H9 (cell line): Measurements from ENCODE around the gene GLIPR1L1. TPM values are rescaled to one million over a fixed set of nuclear protein-coding genes. Genes with fewer than 3 reads are reported as not detected.

Source experiments
- DNase-seq: peaks from one replicate; pipeline ENCODE4 v3.0.0-alpha.2; 2017
- H2AFZ ChIP-seq: one replicate; pipeline ENCODE4 v1.6.1; 2013; ENCODE audit warnings: mild to moderate bottlenecking, low read length, control low read depth, moderate library complexity
- H2AK5ac ChIP-seq: 2 replicates; pipeline ENCODE4 v1.6.1; 2013; ENCODE audit warnings: low read length, control low read depth, mixed read lengths; ENCODE audit not compliant: insufficient read length
- H2BK120ac ChIP-seq: one replicate; pipeline ENCODE4 v1.6.1; 2013; ENCODE audit warnings: low read depth, mild to moderate bottlenecking, low read length, control low read depth, inconsistent platforms; ENCODE audit not compliant: poor library complexity, severe bottlenecking
- H2BK12ac ChIP-seq: 2 replicates; pipeline ENCODE4 v1.6.1; 2013; ENCODE audit warnings: low read length, control low read depth, mixed read lengths, low read depth; ENCODE audit not compliant: insufficient read length
- H2BK15ac ChIP-seq: 2 replicates; pipeline ENCODE4 v1.6.1; 2013; ENCODE audit warnings: low read depth, low read length, control low read depth
- H2BK20ac ChIP-seq: one replicate; pipeline ENCODE4 v1.6.1; 2013; ENCODE audit warnings: low read depth, mild to moderate bottlenecking, low read length, control low read depth, inconsistent platforms; ENCODE audit not compliant: poor library complexity, severe bottlenecking
- H2BK5ac ChIP-seq: 2 replicates; pipeline ENCODE4 v1.6.1; 2013; ENCODE audit warnings: low read length, control low read depth, mixed read lengths; ENCODE audit not compliant: insufficient read length
- H3K14ac ChIP-seq: 2 replicates; pipeline ENCODE4 v1.6.1; 2013; ENCODE audit warnings: low read length, control low read depth; ENCODE audit not compliant: insufficient read depth
- H3K18ac ChIP-seq: 2 replicates; pipeline ENCODE4 v1.6.1; 2013; ENCODE audit warnings: low read depth, mild to moderate bottlenecking, mixed read lengths, low read length, control low read depth; ENCODE audit not compliant: insufficient read length
- H3K23ac ChIP-seq: 2 replicates; pipeline ENCODE4 v1.6.1; 2013; ENCODE audit warnings: low read length, control low read depth, mixed read lengths, low read depth; ENCODE audit not compliant: insufficient read length
- H3K23me2 ChIP-seq: 2 replicates; pipeline ENCODE4 v1.6.1; 2013; ENCODE audit warnings: low read depth, mild to moderate bottlenecking, mixed read lengths, low read length, control low read depth; ENCODE audit not compliant: insufficient read length, poor library complexity, severe bottlenecking
- H3K27ac ChIP-seq: 2 replicates; pipeline ENCODE4 v1.5.1; 2013; ENCODE audit warnings: low read length, control low read depth, mixed read lengths, low read depth; ENCODE audit not compliant: insufficient read length
- H3K27me3 ChIP-seq: 2 replicates; pipeline ENCODE4 v1.6.1; 2013; ENCODE audit warnings: low read length, control low read depth, inconsistent platforms; ENCODE audit not compliant: insufficient read depth
- H3K4ac ChIP-seq: 2 replicates; pipeline ENCODE4 v1.6.1; 2013; ENCODE audit warnings: low read depth, mild to moderate bottlenecking, control low read depth, inconsistent platforms, low read length, moderate library complexity
- H3K4me1 ChIP-seq: 2 replicates; pipeline ENCODE4 v1.6.1; 2013; ENCODE audit warnings: low read length, control low read depth, inconsistent platforms; ENCODE audit not compliant: insufficient read depth
- H3K4me2 ChIP-seq: 2 replicates; pipeline ENCODE4 v1.6.1; 2013; ENCODE audit warnings: low read length, control low read depth, mixed read lengths; ENCODE audit not compliant: insufficient read length, insufficient read depth
- H3K56ac ChIP-seq: 2 replicates; pipeline ENCODE4 v1.6.1; 2013; ENCODE audit warnings: low read depth, mild to moderate bottlenecking, mixed read lengths, low read length, control low read depth; ENCODE audit not compliant: insufficient read length
- H3K79me1 ChIP-seq: 2 replicates; pipeline ENCODE4 v1.6.1; 2013; ENCODE audit warnings: low read depth, mild to moderate bottlenecking, moderate library complexity, low read length, control low read depth, inconsistent platforms; ENCODE audit not compliant: insufficient read depth, poor library complexity, severe bottlenecking
- H3K79me2 ChIP-seq: 2 replicates; pipeline ENCODE4 v1.6.1; 2013; ENCODE audit warnings: low read length, control low read depth, inconsistent platforms; ENCODE audit not compliant: insufficient read depth
- H3K9ac ChIP-seq: 2 replicates; pipeline ENCODE4 v1.6.1; 2013; ENCODE audit warnings: low read length, control low read depth, mixed read lengths; ENCODE audit not compliant: insufficient read length; ENCODE audit errors: extremely low read depth
- H3K9me3 ChIP-seq: one replicate; pipeline ENCODE4 v1.6.1; 2013; ENCODE audit warnings: low read depth, low read length, inconsistent platforms; ENCODE audit not compliant: control insufficient read depth
- H3T11ph ChIP-seq: one replicate; pipeline ENCODE4 v1.6.1; 2013; ENCODE audit warnings: mild to moderate bottlenecking, low read length, control low read depth, inconsistent platforms
- H4K20me1 ChIP-seq: one replicate; pipeline ENCODE4 v1.6.1; 2013; ENCODE audit not compliant: control insufficient read depth, insufficient read length, insufficient read depth
- H4K5ac ChIP-seq: 2 replicates; pipeline ENCODE4 v1.6.1; 2013; ENCODE audit warnings: low read depth, mild to moderate bottlenecking, mixed read lengths, low read length, control low read depth; ENCODE audit not compliant: insufficient read length
- H4K8ac ChIP-seq: replicated peaks from 2 replicates; pipeline ENCODE4 v1.6.1; 2013; ENCODE audit warnings: low read length, control low read depth, mixed read lengths, low read depth; ENCODE audit not compliant: insufficient read length
- H4K91ac ChIP-seq: 2 replicates; pipeline ENCODE4 v1.6.1; 2013; ENCODE audit warnings: low read depth, mild to moderate bottlenecking, moderate library complexity, mixed read lengths, low read length, control low read depth; ENCODE audit not compliant: insufficient read length
- H3K27ac Mint-ChIP-seq, 3 experiments: 2 replicates in 2 of 3; 3 replicates in 1 of 3; pipeline ENCODE4 v1.8.0; 2020 to 2021; ENCODE audit warnings: mixed read lengths in 3 of 3, mild to moderate bottlenecking in 1 of 3, moderate library complexity in 1 of 3
- H3K27me3 Mint-ChIP-seq: 2 replicates; pipeline ENCODE4 v1.8.0; 2021; ENCODE audit warnings: low read depth, mild to moderate bottlenecking, moderate library complexity, mixed read lengths
- H3K36me3 Mint-ChIP-seq, 3 experiments: 2 replicates in 2 of 3; 3 replicates in 1 of 3; pipeline ENCODE4 v1.8.0; 2020 to 2021; ENCODE audit warnings: low read depth in 3 of 3, mixed read lengths in 3 of 3; ENCODE audit not compliant: insufficient read depth in 1 of 3
- H3K4me1 Mint-ChIP-seq, 2 experiments: 2 replicates each; pipeline ENCODE4 v1.8.0; 2020; ENCODE audit warnings: mixed read lengths in 2 of 2
- H3K4me3 Mint-ChIP-seq, 2 experiments: 2 replicates in 1 of 2; 3 replicates in 1 of 2; pipeline ENCODE4 v1.8.0; 2020 to 2021; ENCODE audit warnings: mild to moderate bottlenecking in 2 of 2, mixed read lengths in 2 of 2, moderate library complexity in 1 of 2
- H3K9me3 Mint-ChIP-seq, 2 experiments: 2 replicates in 1 of 2; 3 replicates in 1 of 2; pipeline ENCODE4 v1.8.0; 2020; ENCODE audit warnings: mild to moderate bottlenecking in 2 of 2, mixed read lengths in 2 of 2, moderate library complexity in 1 of 2
- CTCF ChIP-seq: fragments of 200-600 bp; sonication (generic); conservative IDR thresholded peaks from 3 replicates; pipeline ENCODE4 v1.8.0; 2021; ENCODE audit warnings: antibody characterized with exemption, mild to moderate bottlenecking
- WGBS: extraction: QIAGEN DNeasy Blood & Tissue Kit; methylation state at CpG from one replicate; pipeline ENCODE4 v1.1.7; 2013; ENCODE audit warnings: missing lambda C conversion rate, low lambda C conversion rate, mixed read lengths; ENCODE audit not compliant: insufficient read length; ENCODE audit errors: extremely low coverage; 5-methylcytosine and 5-hydroxymethylcytosine counted together
- total RNA-seq: library from RNA; stranded (reverse); gene quantifications from 2 replicates; pipeline ENCODE4 v1.2.1, GENCODE V29; 2021

The GLIPR1L1 gene
- total RNA-seq, 1 experiment from 2014 or later = 1.9 TPM

DNA sequence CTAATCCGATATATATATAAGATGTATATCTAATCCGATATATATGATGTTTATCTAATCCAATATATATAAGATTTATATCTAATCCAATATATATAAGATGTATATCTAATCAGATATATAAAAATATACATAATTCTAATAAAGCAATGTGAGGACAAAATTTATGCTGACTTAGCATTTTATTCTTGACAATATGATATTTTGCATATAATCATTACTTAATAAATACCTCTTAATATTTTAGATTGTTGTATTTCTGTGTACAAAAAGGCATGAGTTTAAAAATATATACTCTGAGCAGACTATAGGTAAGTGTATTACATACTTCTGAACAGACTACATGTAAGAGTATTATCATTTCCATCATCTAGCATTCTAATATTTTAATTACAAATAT is 75.4 kb downstream of the GLIPR1L1 start:
- TF ChIP-seq CTCF = no peak
- Histone ChIP-seq H3K4ac (no peak overlapping the region), H4K5ac (no peak overlapping the region), H3K23me2 (no peaks in the 10 kb centered on the region), H4K91ac (no peak overlapping the region), H3T11ph (no peak overlapping the region), H2BK120ac (no peak overlapping the region), H2AK5ac (no peak overlapping the region), H3K18ac (no peak overlapping the region), H3K27ac (no peak overlapping the region), H3K14ac (no peak overlapping the region), H2BK15ac (no peak overlapping the region), H4K20me1 (no peaks in the 10 kb centered on the region), H3K79me2 (no peaks in the 10 kb centered on the region), H3K27me3 (no peaks in the 10 kb centered on the region), H3K56ac (no peak overlapping the region), H4K8ac (no peak overlapping the region), H3K79me1 (no peaks in the 10 kb centered on the region), H3K23ac (no peak overlapping the region), H3K9me3 (no peaks in the 10 kb centered on the region), H2BK20ac (no peak overlapping the region), H3K9ac (no peak overlapping the region), H2BK12ac (no peak overlapping the region), H2BK5ac (no peak overlapping the region), H3K4me2 (no peak overlapping the region), H3K4me1 (no peaks in the 10 kb centered on the region), H2AFZ (no peak overlapping the region)
- peaks cover 0 to 4% of the 10 kb centered on the region in 2 experiments; a peak in 2 of 5 replicates for H3K9me3 Mint-ChIP-seq
- no peak for DNase-seq
- no CpG with 5 or more reads among the region's 2 CpGs for WGBS
- H3K27me3 Mint-ChIP-seq = peaks cover 2% of the 10 kb centered on the region; the same call in 1 of the 2 replicates
- H3K4me3 Mint-ChIP-seq = no peak overlapping the region
- H3K36me3 Mint-ChIP-seq = peaks cover 0 to 4% (median 2%) of the 10 kb centered on the region in 3 experiments; a peak in 2 of 7 replicates
- H3K27ac Mint-ChIP-seq = no peak overlapping the region
- peaks cover 5 to 7% of the 10 kb centered on the region in 2 experiments; a peak in 3 of 4 replicates for H3K4me1 Mint-ChIP-seq
